Nephron (organoid): ENCODE results near the gene TMEM222.

ENCODE experiments used
- H3K27ac Mint-ChIP-seq, 3 experiments: 2 replicates each; pipeline ENCODE4 v1.8.0; 2020; ENCODE audit warnings: mixed read lengths in 3 of 3, mild to moderate bottlenecking in 2 of 3, moderate library complexity in 1 of 3
- H3K27me3 Mint-ChIP-seq: 2 replicates; pipeline ENCODE4 v1.8.0; 2021; ENCODE audit warnings: low read depth, mild to moderate bottlenecking, moderate library complexity, mixed read lengths
- H3K36me3 Mint-ChIP-seq: 2 replicates; pipeline ENCODE4 v1.8.0; 2020; ENCODE audit warnings: low read depth, mixed read lengths
- H3K4me1 Mint-ChIP-seq: 2 replicates; pipeline ENCODE4 v1.8.0; 2020; ENCODE audit warnings: mixed read lengths
- H3K4me3 Mint-ChIP-seq, 3 experiments: 2 replicates each; pipeline ENCODE4 v1.8.0; 2020; ENCODE audit warnings: mild to moderate bottlenecking in 3 of 3, mixed read lengths in 3 of 3, moderate library complexity in 2 of 3
- H3K9me3 Mint-ChIP-seq: 2 replicates; pipeline ENCODE4 v1.8.0; 2020; ENCODE audit warnings: mixed read lengths
- CTCF ChIP-seq, 3 experiments: fragments of 200-600 bp; sonication (generic); IDR thresholded peaks; one replicate each; pipeline ENCODE4 v1.5.0; 2021; ENCODE audit warnings: antibody characterized with exemption in 3 of 3; ENCODE audit not compliant: unreplicated experiment in 3 of 3

Gene TMEM222

GRCh38 chr1:27341525-27342252, 19.7 kb downstream of the TMEM222 start, which contains the start of gene SYTL1:
SYTL1 (plus strand) TSS chr1:27342022; CDS start chr1:27345335, 3,313 bp downstream.
- no peaks in the 10 kb centered on the region for H3K9me3 Mint-ChIP-seq
- peak within 1 kb of the TSS; percentile 32 to 90 (median 79) for H3K27ac Mint-ChIP-seq
- no peaks in the 10 kb centered on the region for H3K27me3 Mint-ChIP-seq
- peaks cover 30% of the 10 kb centered on the region for H3K4me1 Mint-ChIP-seq
- TF ChIP-seq CTCF (IDR thresholded peaks at IDR 0.05; ENCODE audit: unreplicated experiment in 3 of 3), result no peak
- H3K4me3 Mint-ChIP-seq, result peak within 1 kb of the TSS; percentile 38 to 78 (median 71)
- H3K36me3 Mint-ChIP-seq, result peaks cover 4% of the 10 kb centered on the region

GRCh38 chr1:27342391-27342777, 20.4 kb downstream of the TMEM222 start:
- peak overlapping the region; percentile 32 to 90 (median 79) for H3K27ac Mint-ChIP-seq
- peaks cover 4% of the 10 kb centered on the region for H3K27me3 Mint-ChIP-seq
- no peak for TF ChIP-seq CTCF (IDR thresholded peaks at IDR 0.05; ENCODE audit: unreplicated experiment in 3 of 3)
- H3K36me3 Mint-ChIP-seq, result no peaks in the 10 kb centered on the region
- peak overlapping the region; percentile 38 to 78 (median 71) for H3K4me3 Mint-ChIP-seq
- H3K9me3 Mint-ChIP-seq, result no peaks in the 10 kb centered on the region
- H3K4me1 Mint-ChIP-seq, result peaks cover 30% of the 10 kb centered on the region

GRCh38 chr1:27342778-27343638, 21.0 kb downstream of the TMEM222 start:
- no peaks in the 10 kb centered on the region for H3K36me3 Mint-ChIP-seq

GRCh38 chr1:27343639-27344025, 21.7 kb downstream of the TMEM222 start:
- peak overlapping the region; percentile 56 to 78 (median 78) for H3K4me3 Mint-ChIP-seq
- no peak for TF ChIP-seq CTCF (IDR thresholded peaks at IDR 0.05; ENCODE audit: unreplicated experiment in 3 of 3)
- H3K9me3 Mint-ChIP-seq, result no peaks in the 10 kb centered on the region
- H3K27ac Mint-ChIP-seq, result peak overlapping the region; percentile 31 to 90 (median 67)
- peaks cover 13% of the 10 kb centered on the region for H3K27me3 Mint-ChIP-seq
- no peaks in the 10 kb centered on the region for H3K36me3 Mint-ChIP-seq
- peaks cover 30% of the 10 kb centered on the region for H3K4me1 Mint-ChIP-seq

More at GRCh38 chr1:27342778-27343638, 21.0 kb downstream of the TMEM222 start:
- H3K27me3 Mint-ChIP-seq, result peaks cover 9% of the 10 kb centered on the region
- H3K27ac Mint-ChIP-seq, result peak overlapping the region; percentile 32 to 90 (median 79)
- peak overlapping the region; percentile 71 to 78 (median 78) for H3K4me3 Mint-ChIP-seq
- H3K9me3 Mint-ChIP-seq, result no peaks in the 10 kb centered on the region
- peaks cover 30% of the 10 kb centered on the region for H3K4me1 Mint-ChIP-seq
- TF ChIP-seq CTCF (IDR thresholded peaks at IDR 0.05; ENCODE audit: unreplicated experiment in 3 of 3), result no peak

- Mint-ChIP-seq H3K36me3 (no peaks in the 10 kb centered on the region), H3K27me3 (peaks cover 15% of the 10 kb centered on the region), H3K27ac (no peak overlapping the region), H3K4me3 (no peak overlapping the region), H3K9me3 (no peaks in the 10 kb centered on the region), H3K4me1 (peaks cover 20% of the 10 kb centered on the region)
- no peak for TF ChIP-seq CTCF (IDR thresholded peaks at IDR 0.05; ENCODE audit: unreplicated experiment in 3 of 3)
Observed at GRCh38 chr1:27345272-27345671, 23.3 kb downstream of the TMEM222 start.
